Tibial nerve (tissue), 4 donors: Measurements from ENCODE around the gene LYRM9. TPM values are rescaled to one million over a fixed set of nuclear protein-coding genes. Genes with fewer than 3 reads are reported as not detected.

Experiments used
- DNase-seq, 2 donors: peaks; one replicate each; pipeline ENCODE4 v3.0.0-alpha.2; 2019; ENCODE audit warnings: low spot score in 2 of 2
- H3K27ac ChIP-seq, 4 donors: fragments of 200-600 bp; sonication (generic) in 3 of 4; one replicate each; pipeline ENCODE4 v1.5.1; 2017 to 2019; ENCODE audit warnings: mild to moderate bottlenecking in 1 of 4
- H3K27me3 ChIP-seq, 2 donors: fragments of 200-600 bp; sonication (generic) in 1 of 2; one replicate each; pipeline versions ENCODE4 v1.5.1 to v1.6.0; 2017 to 2019
- H3K36me3 ChIP-seq, 3 donors: fragments of 200-600 bp; sonication (generic); one replicate each; pipeline ENCODE4 v1.5.1; 2018 to 2019
- H3K4me1 ChIP-seq, 4 donors: fragments of 200-600 bp; sonication (generic) in 3 of 4; one replicate each; pipeline ENCODE4 v1.5.1; 2017 to 2019
- H3K4me3 ChIP-seq, 4 donors: fragments of 200-600 bp; sonication (generic) in 3 of 4; one replicate each; pipeline ENCODE4 v1.5.1; 2017 to 2019; ENCODE audit warnings: mild to moderate bottlenecking in 1 of 4, moderate library complexity in 1 of 4
- H3K9me3 ChIP-seq, 4 donors: fragments of 200-600 bp; sonication (generic) in 3 of 4; one replicate each; pipeline ENCODE4 v1.5.1; 2017 to 2019
- CTCF ChIP-seq, 5 experiments: fragments of 200-600 bp in 3 of 5; fragments of 450-650 bp in 2 of 5; sonication (generic) in 3 of 5; IDR thresholded peaks; one replicate each; pipeline ENCODE4 v1.5.1; 2016 to 2019; ENCODE audit warnings: antibody characterized with exemption in 5 of 5, mild to moderate bottlenecking in 3 of 5, moderate library complexity in 2 of 5
- EP300 ChIP-seq, 2 donors: sonication (generic); formaldehyde crosslinking; IDR thresholded peaks; one replicate each; pipeline ENCODE4 v1.6.1; 2017; ENCODE audit warnings: antibody characterized with exemption in 2 of 2, mild to moderate bottlenecking in 1 of 2
- POLR2A ChIP-seq, 2 donors: fragments of 450-650 bp; IDR thresholded peaks; one replicate each; pipeline ENCODE4 v1.6.1; 2017; ENCODE audit warnings: antibody characterized with exemption in 2 of 2, mild to moderate bottlenecking in 2 of 2, moderate library complexity in 2 of 2
- WGBS, 2 donors: methylation state at CpG; one replicate each; pipeline ENCODE4 v1.1.5; 2018; 5-methylcytosine and 5-hydroxymethylcytosine counted together
- total RNA-seq, 4 donors: library from RNA; depleted of rRNA; stranded (reverse); fragments of >200 nt; gene quantifications; one replicate each; pipeline ENCODE4 v1.1.0, GENCODE V29; 2016

LYRM9 gene
- total RNA-seq, 4 donors from 2014 or later, result 34.1 to 49.6 (median 37.7) TPM

DNA sequence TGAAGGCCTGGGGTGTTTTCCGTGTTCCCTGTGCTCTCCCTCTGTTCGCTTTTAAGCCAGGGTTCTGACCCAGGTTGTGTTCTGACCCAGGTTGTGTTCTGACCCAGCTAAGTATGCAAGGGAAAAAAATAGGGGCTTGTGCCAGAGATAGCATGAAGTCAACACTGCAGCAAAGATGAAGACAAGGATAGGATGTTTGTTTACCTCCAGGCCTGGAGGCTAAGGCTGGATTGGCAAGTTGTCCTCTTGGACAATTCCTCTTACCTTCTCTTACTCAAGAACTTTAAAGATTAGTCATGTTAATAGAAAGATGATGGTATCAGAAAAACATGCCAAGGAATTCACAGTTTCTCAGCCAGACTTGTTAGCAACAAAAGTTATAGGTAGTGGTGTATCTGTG is 19.4 kb downstream of the LYRM9 start:
- H3K9me3 ChIP-seq, result no peaks in the 10 kb centered on the region
- 82 to 97% methylated on average over 2 of the region's 2 CpGs for WGBS, 2 donors
- H3K4me1 ChIP-seq, result no peaks in the 10 kb centered on the region
- no peaks in the 10 kb centered on the region for H3K27me3 ChIP-seq
- H3K4me3 ChIP-seq, result no peak overlapping the region
- H3K36me3 ChIP-seq, result peaks cover 0 to 58% (median 0%) of the 10 kb centered on the region in 3 donors
- H3K27ac ChIP-seq, result no peak overlapping the region
- no peak for DNase-seq
- TF ChIP-seq EP300 (IDR thresholded peaks at IDR 0.05) (no peak), POLR2A (IDR thresholded peaks at IDR 0.05) (no peak), CTCF (IDR thresholded peaks at IDR 0.05) (no peak)

DNA sequence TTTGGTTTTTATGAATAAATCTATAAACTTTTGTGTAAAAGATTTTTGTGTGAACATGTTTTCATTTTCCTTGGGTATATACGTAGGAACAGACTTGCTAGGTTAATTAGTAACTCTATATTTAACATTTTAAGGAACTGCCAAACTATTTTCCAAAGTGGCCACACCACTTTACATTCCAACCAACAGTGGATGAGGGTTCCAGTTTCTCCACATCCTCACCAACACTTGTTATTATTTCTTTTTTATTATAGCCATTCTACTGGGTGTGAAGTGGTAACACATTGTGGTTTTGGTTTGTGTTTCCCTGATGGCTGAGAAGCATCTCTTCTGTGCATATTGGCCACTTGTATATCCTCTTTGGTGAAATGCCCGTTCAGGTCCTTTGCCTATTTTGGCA is 20.0 kb downstream of the LYRM9 start:
- H3K27me3 ChIP-seq, result no peaks in the 10 kb centered on the region
- no peak overlapping the region for H3K4me3 ChIP-seq
- TF ChIP-seq POLR2A (IDR thresholded peaks at IDR 0.05) (no peak), EP300 (IDR thresholded peaks at IDR 0.05) (no peak), CTCF (IDR thresholded peaks at IDR 0.05) (no peak)
- DNase-seq, result no peak
- H3K36me3 ChIP-seq, result peaks cover 0 to 58% (median 0%) of the 10 kb centered on the region in 3 donors
- H3K27ac ChIP-seq, result no peak overlapping the region
- WGBS, 2 donors, result 82 to 87% methylated on average over 2 of the region's 2 CpGs
- H3K4me1 ChIP-seq, result no peaks in the 10 kb centered on the region
- no peaks in the 10 kb centered on the region for H3K9me3 ChIP-seq

DNA sequence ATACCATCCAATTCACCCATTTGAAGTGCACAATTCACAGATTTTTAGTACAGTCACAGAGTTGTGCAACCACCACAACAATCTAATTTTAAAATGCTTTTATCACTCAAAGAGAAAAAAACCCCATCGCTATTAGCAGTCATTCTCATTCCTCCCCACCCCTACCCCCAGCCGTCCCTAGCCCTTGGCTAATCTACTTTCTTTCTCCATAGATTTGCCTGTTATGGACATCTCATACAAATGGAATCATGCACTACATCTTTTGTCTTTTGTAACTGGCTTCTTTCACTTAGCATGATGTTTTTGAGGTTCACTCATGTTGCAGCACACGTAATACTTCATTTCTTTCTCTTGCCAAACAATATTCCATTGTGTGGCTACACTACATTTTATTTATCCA is 20.4 kb downstream of the LYRM9 start:
- no peaks in the 10 kb centered on the region for H3K9me3 ChIP-seq
- H3K27ac ChIP-seq, result no peak overlapping the region

DNA sequence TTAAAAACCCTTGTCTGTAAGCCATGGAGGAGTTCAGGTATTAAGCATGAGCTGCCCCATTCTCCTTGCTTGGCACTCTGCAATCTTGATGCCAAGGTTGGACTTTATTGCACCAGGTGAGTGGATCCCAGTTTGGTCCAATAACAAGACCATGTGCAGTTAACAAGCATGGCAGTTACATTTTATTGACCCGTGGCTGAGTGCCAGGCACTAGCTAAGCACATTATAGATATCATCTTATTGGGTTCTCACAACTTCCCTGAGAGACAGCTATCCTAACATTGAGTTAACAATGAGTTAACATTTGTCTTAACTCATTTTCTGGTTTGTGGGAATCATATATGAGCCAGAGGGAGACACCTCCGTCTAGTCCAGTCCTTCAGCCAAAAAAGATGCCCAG is 21.8 kb downstream of the LYRM9 start:
- H3K27ac ChIP-seq, result no peak overlapping the region
- no peaks in the 10 kb centered on the region for H3K27me3 ChIP-seq
- H3K9me3 ChIP-seq, result no peaks in the 10 kb centered on the region
- H3K4me3 ChIP-seq, result no peak overlapping the region
- TF ChIP-seq POLR2A (IDR thresholded peaks at IDR 0.05), result no peak
- TF ChIP-seq EP300 (IDR thresholded peaks at IDR 0.05), result no peak
- no peak for TF ChIP-seq CTCF (IDR thresholded peaks at IDR 0.05)
- peaks cover 0 to 43% (median 0%) of the 10 kb centered on the region in 3 donors for H3K36me3 ChIP-seq
- no peaks in the 10 kb centered on the region for H3K4me1 ChIP-seq
- WGBS, 2 donors, result 46 to 60% methylated on average over 2 of the region's 2 CpGs
- no peak for DNase-seq

More for the DNA sequence above, 20.4 kb downstream of the LYRM9 start:
- TF ChIP-seq POLR2A (IDR thresholded peaks at IDR 0.05) (no peak), CTCF (IDR thresholded peaks at IDR 0.05) (no peak), EP300 (IDR thresholded peaks at IDR 0.05) (no peak)
- Histone ChIP-seq H3K4me3 (no peak overlapping the region), H3K36me3 (peaks cover 0 to 55% (median 0%) of the 10 kb centered on the region in 3 donors), H3K27me3 (no peaks in the 10 kb centered on the region), H3K4me1 (no peaks in the 10 kb centered on the region)
- 84 to 86% methylated on average over 3 of the region's 3 CpGs for WGBS, 2 donors
- no peak for DNase-seq

DNA sequence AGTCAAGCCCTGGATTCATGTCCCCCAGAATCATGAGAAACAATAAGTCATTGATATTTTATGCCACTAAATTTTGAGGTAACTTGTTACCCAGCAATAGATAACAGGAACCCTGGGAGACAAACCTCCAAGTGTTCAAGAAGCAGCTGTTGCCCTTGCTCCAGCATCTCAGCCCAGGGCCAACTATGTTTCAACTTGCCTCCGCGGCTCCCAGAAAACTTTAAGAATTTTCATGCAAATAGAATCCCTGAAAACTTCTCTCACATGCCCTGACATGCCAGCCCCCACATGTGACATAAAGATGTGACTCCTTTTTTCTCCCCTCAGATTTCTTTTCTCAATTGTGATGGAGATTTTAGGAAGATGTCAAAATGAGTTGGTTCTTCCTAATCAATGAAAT is 22.8 kb downstream of the LYRM9 start:
- Histone ChIP-seq H3K36me3 (peaks cover 0 to 32% (median 0%) of the 10 kb centered on the region in 3 donors), H3K4me3 (no peak overlapping the region), H3K9me3 (no peaks in the 10 kb centered on the region), H3K27me3 (no peaks in the 10 kb centered on the region), H3K4me1 (no peaks in the 10 kb centered on the region), H3K27ac (no peak overlapping the region)
- WGBS, 2 donors, result 92% methylated on average over 2 of the region's 2 CpGs
- DNase-seq, result no peak
- no peak for TF ChIP-seq CTCF (IDR thresholded peaks at IDR 0.05)
- TF ChIP-seq EP300 (IDR thresholded peaks at IDR 0.05), result no peak
- TF ChIP-seq POLR2A (IDR thresholded peaks at IDR 0.05), result no peak
